Measurements from ENCODE around the gene PIK3CA.
"Not testable (repeated sequence)": the region's sequence is repeated elsewhere in the genome, so short reads cannot be mapped to it uniquely, and the experiment has no call there.

The PIK3CA gene

GRCh38 chr3:179229177-179229576 is 81.0 kb downstream of the PIK3CA start:
- H3K27ac ChIP-seq: no peak overlapping the region
- no peak for DNase-seq (ENCODE audit: low spot score)
- POLR2A ChIA-PET (ENCODE audit: low non-redundant PET): no interaction called here
- CTCF ChIA-PET: interaction anchor here (0.6 kb wide), 1 partner anchor 16 kb away, joined by 3 read pairs; no protein-coding TSS in a partner anchor
- TF ChIP-seq CTCF (conservative IDR thresholded peaks at IDR 0.05; ENCODE audit: low read depth): no peak

GRCh38 chr3:179233043-179233442 is 84.9 kb downstream of the PIK3CA start:
- H3K27ac ChIP-seq: no peak overlapping the region
- POLR2A ChIA-PET (ENCODE audit: low non-redundant PET): no interaction called here
- DNase-seq (ENCODE audit: low spot score): no peak
- CTCF ChIA-PET: no interaction called here
- no peak for TF ChIP-seq CTCF (conservative IDR thresholded peaks at IDR 0.05; ENCODE audit: low read depth)

- CTCF ChIA-PET: interaction anchor here (0.5 to 0.6 kb wide), 2 partner anchors 8 to 108 kb away, joined by 3 read pairs; no protein-coding TSS in a partner anchor
- no peak for DNase-seq (ENCODE audit: low spot score)
- TF ChIP-seq CTCF (conservative IDR thresholded peaks at IDR 0.05; ENCODE audit: low read depth): no peak
- POLR2A ChIA-PET (ENCODE audit: low non-redundant PET): no interaction called here
- H3K27ac ChIP-seq: no peak overlapping the region
These were observed 86.0 kb downstream of the PIK3CA start for GRCh38 chr3:179234199-179234598.

GRCh38 chr3:179236669-179237301 is 88.6 kb downstream of the PIK3CA start:
- CTCF ChIA-PET: interaction anchor here (0.6 kb wide), 1 partner anchor 10 kb away, joined by 3 read pairs; no protein-coding TSS in a partner anchor
- DNase-seq (ENCODE audit: low spot score): no peak
- no peak overlapping the region for H3K27ac ChIP-seq
- TF ChIP-seq CTCF (conservative IDR thresholded peaks at IDR 0.05; ENCODE audit: low read depth): no peak
- POLR2A ChIA-PET (ENCODE audit: low non-redundant PET): no interaction called here

GRCh38 chr3:179240299-179240698 is 92.1 kb downstream of the PIK3CA start:
- H3K27ac ChIP-seq; POLR2A ChIA-PET (ENCODE audit: low non-redundant PET); DNase-seq (ENCODE audit: low spot score): not testable (repeated sequence)
- CTCF ChIA-PET: interaction anchor here (0.5 to 0.6 kb wide), 3 partner anchors 468 to 1531 kb away, joined by 3 to 5 read pairs (median 4); no protein-coding TSS in a partner anchor

GRCh38 chr3:179242859-179243258 is 94.7 kb downstream of the PIK3CA start:
- CTCF ChIA-PET: interaction anchor here (0.6 kb wide), 1 partner anchor 217 kb away, joined by 5 read pairs; no protein-coding TSS in a partner anchor
- H3K27ac ChIP-seq; POLR2A ChIA-PET (ENCODE audit: low non-redundant PET); DNase-seq (ENCODE audit: low spot score): not testable (repeated sequence)

- no peak for TF ChIP-seq CTCF (conservative IDR thresholded peaks at IDR 0.05; ENCODE audit: low read depth)
- DNase-seq (ENCODE audit: low spot score): no peak
- POLR2A ChIA-PET (ENCODE audit: low non-redundant PET): interaction anchor here (0.6 kb wide), 1 partner anchor 12 kb away, joined by 3 read pairs; no protein-coding TSS in a partner anchor
- H3K27ac ChIP-seq: no peak overlapping the region
- CTCF ChIA-PET: interaction anchor here (0.6 kb wide), 2 partner anchors 16 to 86 kb away, joined by 3 to 5 read pairs; no protein-coding TSS in a partner anchor
These were observed 96.7 kb downstream of the PIK3CA start for GRCh38 chr3:179244878-179245277.

Data from RWPE1 (cell line).